Left ventricle myocardium inferior (tissue), 1 donor: ENCODE measurements around the gene IFNGR1. TPM values are rescaled to one million over a fixed set of nuclear protein-coding genes. Genes with fewer than 3 reads are reported as not detected.

Experiments
- DNase-seq: peaks from one replicate; pipeline ENCODE4 v3.0.0-alpha.2; 2020
- H3K27ac ChIP-seq: fragments of 200-600 bp; replicated peaks from 2 replicates; pipeline ENCODE4 v1.8.0; 2021
- H3K27me3 ChIP-seq: fragments of 200-600 bp; 2 replicates; pipeline ENCODE4 v1.8.0; 2021; ENCODE audit warnings: low read depth
- H3K36me3 ChIP-seq: fragments of 200-600 bp; 2 replicates; pipeline ENCODE4 v1.8.0; 2021
- H3K4me1 ChIP-seq: fragments of 200-600 bp; 2 replicates; pipeline ENCODE4 v1.8.0; 2021
- H3K4me3 ChIP-seq: fragments of 200-600 bp; 2 replicates; pipeline ENCODE4 v1.8.0; 2021; ENCODE audit warnings: mild to moderate bottlenecking, moderate library complexity
- H3K9me3 ChIP-seq: fragments of 200-600 bp; replicated peaks from 2 replicates; pipeline ENCODE4 v1.8.0; 2021
- CTCF ChIP-seq: fragments of 200-600 bp; IDR thresholded peaks from 2 replicates; pipeline ENCODE4 v1.8.0; 2021; ENCODE audit warnings: antibody characterized with exemption, mild to moderate bottlenecking, borderline replicate concordance
- intact Hi-C: fragments of 100-400 bp; cut with micrococcal nuclease; formaldehyde crosslinking; loops from one replicate; pipeline ENCODE4 v1.11.0; 2022
- total RNA-seq: library from RNA; stranded (reverse); fragmentation: NEBNext Ultra II Directional; extraction: Animal tissue kit (Norgen Biotek cat#: 25700); gene quantifications from one replicate; pipeline ENCODE4 v1.2.1, GENCODE V29; 2021
- donor health status: DM: no; HTN: yes; CAD: no; lungs with severe emphysema.

IFNGR1 gene
- total RNA-seq, 1 donor from 2014 or later = 97.6 TPM

GRCh38 chr6:137236581-137237355 lies 17.6 kb upstream of the IFNGR1 start:
- Histone ChIP-seq H3K36me3 (no peaks in the 10 kb centered on the region), H3K4me3 (no peak overlapping the region), H3K27me3 (no peaks in the 10 kb centered on the region), H3K4me1 (peaks cover 55% of the 10 kb centered on the region), H3K27ac (peak overlapping the region; percentile 78), H3K9me3 (peaks cover 7% of the 10 kb centered on the region)
- no peak for DNase-seq
- TF ChIP-seq CTCF = no peak
- intact Hi-C loops = no loop called here

GRCh38 chr6:137235686-137236085 lies 16.5 kb upstream of the IFNGR1 start:
- Histone ChIP-seq H3K36me3 (no peaks in the 10 kb centered on the region), H3K9me3 (peaks cover 7% of the 10 kb centered on the region), H3K4me3 (no peak overlapping the region), H3K4me1 (peaks cover 44% of the 10 kb centered on the region), H3K27me3 (no peaks in the 10 kb centered on the region), H3K27ac (peak overlapping the region; percentile 78)
- DNase-seq = no peak
- TF ChIP-seq CTCF = no peak
- intact Hi-C loops = no loop called here

GRCh38 chr6:137233911-137234863 lies 15.0 kb upstream of the IFNGR1 start:
- H3K36me3 ChIP-seq = no peaks in the 10 kb centered on the region
- H3K4me1 ChIP-seq = peaks cover 58% of the 10 kb centered on the region
- no peak overlapping the region for H3K4me3 ChIP-seq
- H3K27ac ChIP-seq = peak overlapping the region; percentile 78
- TF ChIP-seq CTCF = no peak
- DNase-seq = no peak
- H3K9me3 ChIP-seq = peaks cover 7% of the 10 kb centered on the region
- intact Hi-C loops = no loop called here
- no peaks in the 10 kb centered on the region for H3K27me3 ChIP-seq

DNA sequence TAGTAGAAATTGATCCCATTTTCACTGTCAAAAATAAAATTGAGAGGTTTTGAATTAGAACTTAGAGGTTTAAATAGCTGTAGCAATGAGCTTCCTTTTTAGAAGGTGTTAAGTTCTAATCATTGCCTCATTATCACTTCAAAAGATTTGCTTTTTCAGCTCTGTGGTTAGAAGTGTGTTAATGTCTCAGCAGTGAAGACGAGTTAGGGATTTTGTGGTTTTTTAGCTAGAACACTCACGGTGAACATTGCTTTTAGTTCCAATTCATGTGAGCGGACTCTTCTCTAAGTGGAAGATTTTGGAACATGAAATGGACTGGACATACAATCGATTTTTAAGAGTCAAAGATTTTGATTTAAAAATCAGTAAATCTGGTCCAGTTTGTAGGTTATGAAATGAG lies 12.7 kb upstream of the IFNGR1 start:
- H3K9me3 ChIP-seq = no peaks in the 10 kb centered on the region
- H3K27ac ChIP-seq = no peak overlapping the region
- peaks cover 73% of the 10 kb centered on the region for H3K4me1 ChIP-seq
- no peak for DNase-seq
- H3K27me3 ChIP-seq = no peaks in the 10 kb centered on the region
- intact Hi-C loops = no loop called here
- H3K36me3 ChIP-seq = no peaks in the 10 kb centered on the region
- no peak overlapping the region for H3K4me3 ChIP-seq
- TF ChIP-seq CTCF = no peak

- no peak overlapping the region for H3K4me3 ChIP-seq
- H3K4me1 ChIP-seq = peaks cover 79% of the 10 kb centered on the region
- DNase-seq = no peak
- H3K27me3 ChIP-seq = no peaks in the 10 kb centered on the region
- no peaks in the 10 kb centered on the region for H3K36me3 ChIP-seq
- intact Hi-C loops = no loop called here
- peak overlapping the region; percentile 20 for H3K27ac ChIP-seq
- TF ChIP-seq CTCF = no peak
- H3K9me3 ChIP-seq = no peaks in the 10 kb centered on the region
These were observed 11.9 kb upstream of the IFNGR1 start for GRCh38 chr6:137230956-137231555.
